Epithelial cell of proximal tubule (primary cell): ENCODE results near the gene VDAC1. TPM values are rescaled to one million over a fixed set of nuclear protein-coding genes. Genes with fewer than 3 reads are reported as not detected.

Experiments used
- DNase-seq: peaks from one replicate; pipeline ENCODE4 v3.0.0-alpha.2; 2011; ENCODE audit warnings: low read depth
- H3K4me3 ChIP-seq: 2 replicates; pipeline ENCODE4 v1.5.1; 2011; ENCODE audit warnings: low read depth, mild to moderate bottlenecking, low read length
- total RNA-seq: library from RNA; depleted of rRNA; stranded (reverse); fragments of >200 nt; gene quantifications from 2 replicates; pipeline ENCODE4 v1.2.3, GENCODE V29; 2015
- TF ChIP-seq, protein P1 (sequence below): conservative IDR thresholded peaks from 2 replicates; pipeline ENCODE4 v1.5.1; 2012; ENCODE audit warnings: low read depth, mild to moderate bottlenecking, low read length

Gene VDAC1
- total RNA-seq, 1 donor from 2014 or later = 295 TPM

GRCh38 chr5:134000696-134001453, 3.9 kb downstream of the VDAC1 start:
- no peak overlapping the region for H3K4me3 ChIP-seq
- DNase-seq = no peak
- TF ChIP-seq, protein P1, sequence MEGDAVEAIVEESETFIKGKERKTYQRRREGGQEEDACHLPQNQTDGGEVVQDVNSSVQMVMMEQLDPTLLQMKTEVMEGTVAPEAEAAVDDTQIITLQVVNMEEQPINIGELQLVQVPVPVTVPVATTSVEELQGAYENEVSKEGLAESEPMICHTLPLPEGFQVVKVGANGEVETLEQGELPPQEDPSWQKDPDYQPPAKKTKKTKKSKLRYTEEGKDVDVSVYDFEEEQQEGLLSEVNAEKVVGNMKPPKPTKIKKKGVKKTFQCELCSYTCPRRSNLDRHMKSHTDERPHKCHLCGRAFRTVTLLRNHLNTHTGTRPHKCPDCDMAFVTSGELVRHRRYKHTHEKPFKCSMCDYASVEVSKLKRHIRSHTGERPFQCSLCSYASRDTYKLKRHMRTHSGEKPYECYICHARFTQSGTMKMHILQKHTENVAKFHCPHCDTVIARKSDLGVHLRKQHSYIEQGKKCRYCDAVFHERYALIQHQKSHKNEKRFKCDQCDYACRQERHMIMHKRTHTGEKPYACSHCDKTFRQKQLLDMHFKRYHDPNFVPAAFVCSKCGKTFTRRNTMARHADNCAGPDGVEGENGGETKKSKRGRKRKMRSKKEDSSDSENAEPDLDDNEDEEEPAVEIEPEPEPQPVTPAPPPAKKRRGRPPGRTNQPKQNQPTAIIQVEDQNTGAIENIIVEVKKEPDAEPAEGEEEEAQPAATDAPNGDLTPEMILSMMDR = no peak

DNA sequence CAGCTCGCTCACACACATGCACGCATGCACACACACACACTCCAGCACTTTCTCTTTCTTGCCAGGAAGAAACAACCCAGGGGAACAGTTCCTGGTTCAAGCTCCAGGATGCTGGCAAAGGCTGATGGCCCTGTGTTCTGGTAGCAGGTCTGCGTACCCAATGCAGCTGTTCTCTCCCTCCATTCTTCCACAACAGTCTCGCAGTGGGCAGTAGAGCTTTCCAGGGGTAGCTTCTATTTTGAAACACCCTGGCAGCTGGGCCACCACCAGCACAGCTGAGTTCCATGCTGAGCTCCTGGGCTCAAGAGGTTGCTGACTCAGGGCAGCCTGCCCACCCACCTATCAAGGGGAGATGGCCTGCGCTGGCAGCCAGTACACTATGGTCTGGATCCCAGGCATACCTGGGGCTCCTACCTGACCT, 4.7 kb downstream of the VDAC1 start:
- no peak overlapping the region for H3K4me3 ChIP-seq
- TF ChIP-seq, protein P1 = no peak
- DNase-seq = no peak

GRCh38 chr5:133998807-133999206, 6.0 kb downstream of the VDAC1 start:
- TF ChIP-seq, protein P1 = no peak
- H3K4me3 ChIP-seq = no peak overlapping the region
- no peak for DNase-seq

- TF ChIP-seq, protein P1 = no peak
- DNase-seq = no peak
- no peak overlapping the region for H3K4me3 ChIP-seq
These were observed 6.7 kb downstream of the VDAC1 start for GRCh38 chr5:133998042-133998441.

GRCh38 chr5:133996683-133997252, 8.0 kb downstream of the VDAC1 start:
- TF ChIP-seq, protein P1 = peak; percentile 75
- H3K4me3 ChIP-seq = no peak overlapping the region
- DNase-seq = no peak

- DNase-seq = no peak
- TF ChIP-seq, protein P1 = no peak
- H3K4me3 ChIP-seq = peak overlapping the region; percentile 15
These were observed 8.8 kb downstream of the VDAC1 start for GRCh38 chr5:133995883-133996563.
